ENCODE data around the gene PACSIN1.

DNA sequence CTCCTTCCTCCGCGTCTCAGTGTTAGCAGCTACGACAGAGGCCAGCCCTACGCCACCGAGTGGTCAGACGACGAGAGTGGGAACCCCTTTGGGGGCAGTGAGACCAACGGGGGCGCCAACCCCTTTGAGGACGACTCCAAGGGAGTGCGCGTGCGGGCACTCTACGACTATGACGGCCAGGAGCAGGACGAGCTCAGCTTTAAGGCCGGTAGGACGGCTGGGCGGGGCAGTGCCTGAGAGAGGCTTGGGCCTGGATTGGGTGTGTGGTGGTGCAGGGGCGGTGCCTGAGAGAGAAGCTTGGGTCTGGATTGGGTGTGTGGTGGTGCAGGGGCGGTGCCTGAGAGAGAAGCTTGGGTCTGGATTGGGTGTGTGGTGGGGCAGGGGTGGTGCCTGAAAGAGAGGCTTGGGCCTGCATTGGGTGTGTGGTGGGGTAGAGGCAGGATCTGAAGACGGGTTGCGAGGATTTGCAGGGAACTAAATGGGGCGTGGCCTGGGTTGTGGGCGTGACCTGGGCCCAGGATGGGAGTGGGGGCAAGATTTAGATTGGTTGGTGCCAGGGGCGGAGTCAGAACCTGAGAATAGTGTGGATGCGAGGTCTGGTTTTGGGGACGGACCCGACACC is 65.8 kb downstream of the PACSIN1 start:
- no peak for TF ChIP-seq POLR2AphosphoS5 (IDR thresholded peaks at IDR 0.05)
- TF ChIP-seq, protein P1, sequence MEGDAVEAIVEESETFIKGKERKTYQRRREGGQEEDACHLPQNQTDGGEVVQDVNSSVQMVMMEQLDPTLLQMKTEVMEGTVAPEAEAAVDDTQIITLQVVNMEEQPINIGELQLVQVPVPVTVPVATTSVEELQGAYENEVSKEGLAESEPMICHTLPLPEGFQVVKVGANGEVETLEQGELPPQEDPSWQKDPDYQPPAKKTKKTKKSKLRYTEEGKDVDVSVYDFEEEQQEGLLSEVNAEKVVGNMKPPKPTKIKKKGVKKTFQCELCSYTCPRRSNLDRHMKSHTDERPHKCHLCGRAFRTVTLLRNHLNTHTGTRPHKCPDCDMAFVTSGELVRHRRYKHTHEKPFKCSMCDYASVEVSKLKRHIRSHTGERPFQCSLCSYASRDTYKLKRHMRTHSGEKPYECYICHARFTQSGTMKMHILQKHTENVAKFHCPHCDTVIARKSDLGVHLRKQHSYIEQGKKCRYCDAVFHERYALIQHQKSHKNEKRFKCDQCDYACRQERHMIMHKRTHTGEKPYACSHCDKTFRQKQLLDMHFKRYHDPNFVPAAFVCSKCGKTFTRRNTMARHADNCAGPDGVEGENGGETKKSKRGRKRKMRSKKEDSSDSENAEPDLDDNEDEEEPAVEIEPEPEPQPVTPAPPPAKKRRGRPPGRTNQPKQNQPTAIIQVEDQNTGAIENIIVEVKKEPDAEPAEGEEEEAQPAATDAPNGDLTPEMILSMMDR (IDR thresholded peaks at IDR 0.05; ENCODE audit: poor library complexity, severe bottlenecking) = no peak
- TF ChIP-seq EZH2 (IDR thresholded peaks at IDR 0.05; ENCODE audit: borderline replicate concordance, insufficient read depth, low read length, poor library complexity, severe bottlenecking) = no peak
